ENCODE results near the gene HDDC2.

HDDC2 gene

GRCh38 chr6:125231574-125232343 is 70.0 kb downstream of the HDDC2 start:
- DNase-seq, result no peak

GRCh38 chr6:125231133-125231532 is 70.6 kb downstream of the HDDC2 start:
- DNase-seq, result no peak

- no peak for DNase-seq
Measured at GRCh38 chr6:125230674-125231073, 71.1 kb downstream of the HDDC2 start.

- no peak for DNase-seq
Measured at GRCh38 chr6:125228981-125229479, 72.7 kb downstream of the HDDC2 start.

- DNase-seq, result no peak
Measured at GRCh38 chr6:125227244-125227643, 74.5 kb downstream of the HDDC2 start.
